HG03097 (cell line): Measurements from ENCODE around the gene ZBED5.

ENCODE experiments used
- ATAC-seq: cut with Tn5 transposase; IDR thresholded peaks from one replicate; pipeline ENCODE4 v1.9.1; 2021; ENCODE audit not compliant: unreplicated experiment, low FRiP score

ZBED5 gene

GRCh38 chr11:10881892-10882291 lies 24.0 kb upstream of the ZBED5 start:
- ATAC-seq = no peak

- ATAC-seq = no peak
These were observed 20.8 kb upstream of the ZBED5 start for GRCh38 chr11:10878408-10879214.

GRCh38 chr11:10876158-10876557 lies 18.3 kb upstream of the ZBED5 start:
- ATAC-seq = no peak

GRCh38 chr11:10875430-10876021 lies 17.7 kb upstream of the ZBED5 start:
- no peak for ATAC-seq

- ATAC-seq = no peak
These were observed 14.2 kb upstream of the ZBED5 start for GRCh38 chr11:10872097-10872496.

- no peak for ATAC-seq
These were observed 10.5 kb upstream of the ZBED5 start for GRCh38 chr11:10868352-10868751.

- no peak for ATAC-seq
These were observed 9.1 kb upstream of the ZBED5 start for GRCh38 chr11:10866893-10867331.

GRCh38 chr11:10865837-10866270 lies 8.0 kb upstream of the ZBED5 start:
- no peak for ATAC-seq

GRCh38 chr11:10864688-10865087 lies 6.8 kb upstream of the ZBED5 start:
- ATAC-seq = no peak

- no peak for ATAC-seq
These were observed 4.6 kb upstream of the ZBED5 start for GRCh38 chr11:10862446-10862845.

GRCh38 chr11:10861799-10862198 lies 3.9 kb upstream of the ZBED5 start:
- ATAC-seq = no peak

GRCh38 chr11:10861047-10861446 lies 3.2 kb upstream of the ZBED5 start:
- no peak for ATAC-seq

- peak; percentile 20 for ATAC-seq
These were observed 829 bp upstream of the ZBED5 start for GRCh38 chr11:10858439-10859325.

GRCh38 chr11:10857459-10857708 lies 469 bp downstream of the ZBED5 start:
- ATAC-seq = no peak

GRCh38 chr11:10856689-10857458 lies 979 bp downstream of the ZBED5 start:
- ATAC-seq = peak; percentile 2

- no peak for ATAC-seq
These were observed 2.6 kb downstream of the ZBED5 start for GRCh38 chr11:10855295-10855694.

- ATAC-seq = no peak
These were observed 9.6 kb downstream of the ZBED5 start for GRCh38 chr11:10847960-10848860.

GRCh38 chr11:10846660-10847059 lies 11.2 kb downstream of the ZBED5 start:
- ATAC-seq = no peak

GRCh38 chr11:10845589-10845988 lies 12.3 kb downstream of the ZBED5 start:
- no peak for ATAC-seq

- ATAC-seq = no peak
These were observed 13.1 kb downstream of the ZBED5 start for GRCh38 chr11:10844796-10845195.
